ENCODE measurements around the gene IZUMO1. TPM values are rescaled to one million over a fixed set of nuclear protein-coding genes. Genes with fewer than 3 reads are reported as not detected.

IZUMO1 gene
- total and polyA plus RNA-seq, 9 of the 15 experiments (the other 6 are each of a cell fraction or from before 2014, with no cell fraction given) = 0.14 to 2.1 (median 0.73) TPM

DNA sequence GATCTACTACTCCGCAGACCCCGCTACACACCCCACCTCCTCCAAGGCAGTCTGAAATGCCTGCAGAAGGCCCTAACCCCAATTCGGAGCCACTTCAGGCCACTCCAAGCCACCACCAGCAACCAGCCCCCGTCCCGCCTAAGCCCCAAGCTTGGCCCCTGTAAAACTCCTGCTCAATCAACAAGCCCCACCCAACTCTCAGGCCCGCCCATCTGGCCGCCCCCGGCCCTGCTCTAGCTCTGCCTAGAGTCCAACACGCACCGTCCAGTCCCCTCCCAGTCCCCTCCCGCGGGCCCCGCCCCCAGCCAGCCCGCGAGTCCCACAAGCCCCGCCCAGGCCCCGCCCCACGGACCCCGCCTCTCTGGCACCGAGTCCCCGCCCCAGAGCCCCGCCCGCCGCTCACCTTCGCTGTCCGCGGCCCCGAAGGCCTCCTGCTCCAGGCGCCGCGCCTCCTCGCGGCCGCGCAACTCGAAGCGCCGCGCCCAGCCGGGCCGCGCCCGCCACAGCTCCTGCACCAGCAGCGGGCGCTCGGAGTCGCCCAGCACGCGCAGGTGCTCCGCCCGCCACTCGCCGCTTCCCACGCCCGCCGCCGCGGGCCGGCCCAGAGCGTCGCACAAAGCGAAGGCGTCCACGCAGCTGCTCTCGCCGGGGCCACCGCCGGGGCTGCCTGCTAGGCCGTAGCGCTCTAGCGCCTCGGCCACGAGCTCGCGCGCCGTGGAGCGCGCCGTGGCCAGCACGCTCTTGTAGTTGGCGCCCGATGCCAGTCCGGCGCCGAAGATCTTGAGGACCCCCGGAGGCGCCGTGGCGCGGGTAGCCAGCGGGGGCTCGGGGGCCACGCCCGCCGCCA is 7.9 kb downstream of the IZUMO1 start (continued):
- TF ChIP-seq CHD7 (IDR thresholded peaks at IDR 0.05; ENCODE audit: low read depth, low read length) = no peak
